HCT116 (cell line): ENCODE results near the gene ITPR2. TPM values are rescaled to one million over a fixed set of nuclear protein-coding genes. Genes with fewer than 3 reads are reported as not detected.

Experiments used
- ATAC-seq: fragments of 200-7000 bp; cut with Tn5 transposase; 2 replicates; pipeline ENCODE4 v1.9.1; 2020; ENCODE audit warnings: mild to moderate bottlenecking, moderate library complexity
- BruUV-seq: library from RNA; stranded (reverse); fragments of 400-500 nt; replicated peaks from 2 replicates; lab custom pipeline; 2021; lab: Mats Ljungman, UMichigan
- CTCF ChIA-PET: fragments of 300-600 bp; sonication (Branson Sonifier 250); formaldehyde crosslinking; loops from one replicate; lab custom pipeline; 2021; ENCODE audit warnings: antibody characterized with exemption; lab: Charles Lee
- POLR2A ChIA-PET: fragments of 300-600, 350-600 bp; sonication (Branson Sonifier 250); formaldehyde crosslinking; loops from one replicate; lab custom pipeline; 2021; ENCODE audit warnings: antibody characterized with exemption; lab: Charles Lee
- RAD21 ChIA-PET, 2 experiments: fragments of 300-600 bp; sonication (Branson Sonifier 250); formaldehyde crosslinking; loops; one replicate each; lab custom pipeline; 2023; ENCODE audit warnings: low total read pairs in 2 of 2; ENCODE audit not compliant: uncharacterized antibody in 2 of 2, unreplicated experiment in 2 of 2, low non-redundant PET in 1 of 2; lab: Charles Lee
- DNase-seq: peaks from one replicate; pipeline ENCODE4 v3.0.0-alpha.2; 2010; ENCODE audit warnings: low read depth, low spot score
- H2AFZ ChIP-seq: fragments of 200-600 bp; shearing (Covaris generic), sonication (generic); 2 replicates; pipeline ENCODE4 v1.6.1; 2017; ENCODE audit warnings: low read depth, mixed run types, mixed read lengths, antibody characterized with exemption, low read length; ENCODE audit not compliant: poor library complexity, severe bottlenecking
- H3K27ac ChIP-seq: 2 replicates; pipeline ENCODE4 v1.5.1; 2012; ENCODE audit warnings: low read depth, low read length
- H3K27me3 ChIP-seq: fragments of 200-600 bp; sonication (generic); 2 replicates; pipeline ENCODE4 v1.6.1; 2016; ENCODE audit warnings: mixed run types, low read length, mixed read lengths; ENCODE audit not compliant: insufficient read depth
- H3K36me3 ChIP-seq, 2 experiments: fragments of 200-500 bp in 1 of 2; fragments of 200-600 bp in 1 of 2; sonication (Bioruptor generic) in 1 of 2; sonication (generic) in 1 of 2; 2 replicates each; pipeline versions ENCODE4 v1.5.1 to v1.6.1; 2014 to 2016; ENCODE audit warnings: low read length in 2 of 2, inconsistent platforms in 1 of 2, mixed read lengths in 1 of 2, mixed run types in 1 of 2; ENCODE audit not compliant: insufficient read depth in 2 of 2, control insufficient read depth in 1 of 2
- H3K4me1 ChIP-seq, 2 experiments: fragments of 200-600 bp in 1 of 2; sonication (generic) in 1 of 2; 2 replicates each; pipeline versions ENCODE4 v1.5.1 to v1.6.1; 2012 to 2017; ENCODE audit warnings: low read length in 2 of 2, inconsistent platforms in 1 of 2, mild to moderate bottlenecking in 1 of 2, mixed read lengths in 1 of 2, mixed run types in 1 of 2, moderate library complexity in 1 of 2; ENCODE audit not compliant: insufficient read depth in 2 of 2, control insufficient read depth in 1 of 2
- H3K4me2 ChIP-seq: fragments of 200-600 bp; sonication (generic); 2 replicates; pipeline ENCODE4 v1.6.1; 2017; ENCODE audit warnings: mixed run types, low read length, mixed read lengths
- H3K4me3 ChIP-seq, 2 experiments: fragments of 200-600 bp in 1 of 2; sonication (generic) in 1 of 2; replicated peaks in 1 of 2; 2 replicates each; pipeline ENCODE4 v1.5.1; 2011 to 2016; ENCODE audit warnings: low read length in 2 of 2, control low read depth in 1 of 2, low read depth in 1 of 2, mild to moderate bottlenecking in 1 of 2, mixed read lengths in 1 of 2, mixed run types in 1 of 2
- H3K79me2 ChIP-seq: fragments of 200-600 bp; sonication (generic); 2 replicates; pipeline ENCODE4 v1.6.1; 2017; ENCODE audit warnings: mild to moderate bottlenecking, mixed run types, low read length, moderate library complexity, mixed read lengths; ENCODE audit not compliant: insufficient read depth
- H3K9ac ChIP-seq: fragments of 200-600 bp; sonication (generic); 2 replicates; pipeline ENCODE4 v1.6.1; 2016; ENCODE audit warnings: low read length, mixed read lengths
- H3K9me2 ChIP-seq: fragments of 200-600 bp; sonication (generic), shearing (Covaris generic); 2 replicates; pipeline ENCODE4 v1.6.1; 2017; ENCODE audit warnings: mixed run types, mild to moderate bottlenecking, moderate library complexity; ENCODE audit not compliant: insufficient read depth
- H3K9me3 ChIP-seq, 2 experiments: fragments of 200-500 bp in 1 of 2; fragments of 200-600 bp in 1 of 2; sonication (Bioruptor generic) in 1 of 2; sonication (generic) in 1 of 2; 2 replicates each; pipeline ENCODE4 v1.6.1; 2014 to 2017; ENCODE audit warnings: low read length in 2 of 2, mixed read lengths in 2 of 2, inconsistent platforms in 1 of 2, low read depth in 1 of 2, mild to moderate bottlenecking in 1 of 2, mixed run types in 1 of 2, moderate library complexity in 1 of 2; ENCODE audit not compliant: control insufficient read depth in 1 of 2, insufficient read depth in 1 of 2
- H4K20me1 ChIP-seq: fragments of 200-600 bp; sonication (generic), shearing (Covaris generic); 2 replicates; pipeline ENCODE4 v1.6.1; 2017; ENCODE audit warnings: mixed run types, mild to moderate bottlenecking, moderate library complexity; ENCODE audit not compliant: insufficient read depth
- CBX3 ChIP-seq: IDR thresholded peaks from 2 replicates; pipeline ENCODE4 v1.6.1; 2012; ENCODE audit warnings: low read depth
- CEBPB ChIP-seq: IDR thresholded peaks from 2 replicates; pipeline ENCODE4 v1.6.1; 2012; ENCODE audit warnings: low read depth
- EZH2 ChIP-seq: fragments of 200-600 bp; sonication (generic); IDR thresholded peaks from 2 replicates; pipeline ENCODE4 v1.6.1; 2017; ENCODE audit warnings: antibody characterized with exemption, mixed run types
- EZH2phosphoT487 ChIP-seq: fragments of 200-600 bp; IDR thresholded peaks from 2 replicates; pipeline ENCODE4 v1.6.1; 2018; ENCODE audit warnings: antibody characterized with exemption, borderline replicate concordance
- JUND ChIP-seq: IDR thresholded peaks from 2 replicates; pipeline ENCODE4 v1.6.1; 2012
- POLR2AphosphoS5 ChIP-seq: IDR thresholded peaks from 2 replicates; pipeline ENCODE4 v1.6.1; 2011; ENCODE audit warnings: mild to moderate bottlenecking, low read depth, low read length, moderate library complexity
- intact Hi-C: fragments of 100-400 bp; cut with micrococcal nuclease; formaldehyde crosslinking; loops from 2 replicates; pipeline ENCODE4 v1.10.0; 2022
- total RNA-seq: library from RNA; stranded (reverse); gene quantifications from one replicate; pipeline ENCODE4 v1.2.1, GENCODE V29; 2021; ENCODE audit not compliant: unreplicated experiment
- TF ChIP-seq, protein P1 (sequence below): IDR thresholded peaks from 2 replicates; pipeline ENCODE4 v1.6.1; 2011; ENCODE audit warnings: mild to moderate bottlenecking, low read length, moderate library complexity; ENCODE audit not compliant: insufficient replicate concordance; ENCODE audit errors: extremely low read depth
- TF ChIP-seq, protein P2 (sequence below): IDR thresholded peaks from 2 replicates; pipeline ENCODE4 v1.6.1; 2012

ITPR2 gene
- total RNA-seq, 1 experiment from 2014 or later: 6.5 TPM

DNA sequence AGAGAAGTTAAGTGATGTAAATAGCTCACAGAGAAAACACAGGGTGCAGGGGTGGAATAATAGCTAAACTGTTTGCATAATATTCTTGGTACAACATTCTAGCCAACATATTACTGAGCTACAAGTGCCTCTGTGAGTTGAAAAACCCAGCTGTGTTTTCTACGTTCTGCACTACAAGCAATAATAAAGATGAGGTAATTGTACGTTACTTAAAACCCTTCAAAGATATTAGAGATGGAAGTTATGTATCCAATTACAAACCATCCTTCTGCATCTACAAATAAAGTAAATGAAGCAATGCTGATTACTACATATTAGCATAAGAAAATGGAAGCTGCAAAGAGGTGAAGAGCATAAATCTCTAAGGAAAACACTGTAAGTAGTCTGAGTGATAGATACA is 366.3 kb downstream of the ITPR2 start:
- TF ChIP-seq POLR2AphosphoS5 (no peak), EZH2 (no peak), CBX3 (no peak), EZH2phosphoT487 (no peak), JUND (no peak), CEBPB (no peak)
- TF ChIP-seq, protein P1, sequence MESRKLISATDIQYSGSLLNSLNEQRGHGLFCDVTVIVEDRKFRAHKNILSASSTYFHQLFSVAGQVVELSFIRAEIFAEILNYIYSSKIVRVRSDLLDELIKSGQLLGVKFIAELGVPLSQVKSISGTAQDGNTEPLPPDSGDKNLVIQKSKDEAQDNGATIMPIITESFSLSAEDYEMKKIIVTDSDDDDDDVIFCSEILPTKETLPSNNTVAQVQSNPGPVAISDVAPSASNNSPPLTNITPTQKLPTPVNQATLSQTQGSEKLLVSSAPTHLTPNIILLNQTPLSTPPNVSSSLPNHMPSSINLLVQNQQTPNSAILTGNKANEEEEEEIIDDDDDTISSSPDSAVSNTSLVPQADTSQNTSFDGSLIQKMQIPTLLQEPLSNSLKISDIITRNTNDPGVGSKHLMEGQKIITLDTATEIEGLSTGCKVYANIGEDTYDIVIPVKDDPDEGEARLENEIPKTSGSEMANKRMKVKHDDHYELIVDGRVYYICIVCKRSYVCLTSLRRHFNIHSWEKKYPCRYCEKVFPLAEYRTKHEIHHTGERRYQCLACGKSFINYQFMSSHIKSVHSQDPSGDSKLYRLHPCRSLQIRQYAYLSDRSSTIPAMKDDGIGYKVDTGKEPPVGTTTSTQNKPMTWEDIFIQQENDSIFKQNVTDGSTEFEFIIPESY: no peak
- TF ChIP-seq, protein P2, sequence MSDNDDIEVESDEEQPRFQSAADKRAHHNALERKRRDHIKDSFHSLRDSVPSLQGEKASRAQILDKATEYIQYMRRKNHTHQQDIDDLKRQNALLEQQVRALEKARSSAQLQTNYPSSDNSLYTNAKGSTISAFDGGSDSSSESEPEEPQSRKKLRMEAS: no peak
- Histone ChIP-seq H3K9ac (no peak overlapping the region), H3K27me3 (no peaks in the 10 kb centered on the region), H4K20me1 (no peaks in the 10 kb centered on the region), H3K36me3 (no peaks in the 10 kb centered on the region), H3K79me2 (no peaks in the 10 kb centered on the region), H3K9me3 (no peaks in the 10 kb centered on the region), H3K4me1 (no peaks in the 10 kb centered on the region), H3K27ac (no peak overlapping the region), H3K9me2 (no peaks in the 10 kb centered on the region), H2AFZ (no peak overlapping the region), H3K4me3 (no peak overlapping the region), H3K4me2 (no peak overlapping the region)
- ChIA-PET RAD21 (no interaction called here), POLR2A (no interaction called here), CTCF (no interaction called here)
- ATAC-seq: no peak
- no peak for DNase-seq
- no TSS peak for BruUV-seq
- intact Hi-C loops: no loop called here
